ENCODE results near the gene GPR108.
"Not testable (repeated sequence)": the region's sequence is repeated elsewhere in the genome, so short reads cannot be mapped to it uniquely, and the experiment has no call there.

Gene GPR108

GRCh38 chr19:6718741-6719539 is 18.4 kb downstream of the GPR108 start:
- DNase-seq = peak in 1 of 2 experiments; percentile 10

GRCh38 chr19:6718111-6718740 is 19.2 kb downstream of the GPR108 start:
- no peak for DNase-seq

GRCh38 chr19:6717441-6717971 is 19.9 kb downstream of the GPR108 start:
- DNase-seq = no peak

GRCh38 chr19:6717036-6717435 is 20.3 kb downstream of the GPR108 start:
- no peak for DNase-seq

- DNase-seq = no peak
Observed at GRCh38 chr19:6716610-6716970, 20.8 kb downstream of the GPR108 start.

GRCh38 chr19:6714749-6715555 is 22.4 kb downstream of the GPR108 start:
- DNase-seq = no peak

- no peak for DNase-seq
Observed at GRCh38 chr19:6713773-6714692, 23.3 kb downstream of the GPR108 start.

GRCh38 chr19:6712692-6713670 is 24.4 kb downstream of the GPR108 start:
- DNase-seq = no peak

GRCh38 chr19:6712231-6712630 is 25.1 kb downstream of the GPR108 start:
- no peak for DNase-seq

GRCh38 chr19:6711605-6712004 is 25.8 kb downstream of the GPR108 start:
- DNase-seq = no peak

GRCh38 chr19:6711078-6711361 is 26.4 kb downstream of the GPR108 start:
- no peak for DNase-seq

GRCh38 chr19:6710273-6711077 is 26.9 kb downstream of the GPR108 start:
- DNase-seq = peak; percentile 38 to 59

GRCh38 chr19:6709549-6709948 is 27.8 kb downstream of the GPR108 start:
- DNase-seq = no peak

GRCh38 chr19:6708913-6709312 is 28.5 kb downstream of the GPR108 start:
- DNase-seq = not testable (repeated sequence)

GRCh38 chr19:6708346-6708745 is 29.0 kb downstream of the GPR108 start:
- DNase-seq = no peak

GRCh38 chr19:6707658-6708018 is 29.7 kb downstream of the GPR108 start:
- no peak for DNase-seq

GRCh38 chr19:6707011-6707657 is 30.2 kb downstream of the GPR108 start:
- no peak for DNase-seq

- no peak for DNase-seq
Observed at GRCh38 chr19:6706633-6706958, 30.8 kb downstream of the GPR108 start.

- no peak for DNase-seq
Observed at GRCh38 chr19:6705931-6706632, 31.3 kb downstream of the GPR108 start.
